Measurements from ENCODE around the gene FBN3. TPM values are rescaled to one million over a fixed set of nuclear protein-coding genes. Genes with fewer than 3 reads are reported as not detected.

FBN3 gene
- total and polyA plus RNA-seq, 2 experiments from 2014 or later: 5.6 to 15.1 TPM

DNA sequence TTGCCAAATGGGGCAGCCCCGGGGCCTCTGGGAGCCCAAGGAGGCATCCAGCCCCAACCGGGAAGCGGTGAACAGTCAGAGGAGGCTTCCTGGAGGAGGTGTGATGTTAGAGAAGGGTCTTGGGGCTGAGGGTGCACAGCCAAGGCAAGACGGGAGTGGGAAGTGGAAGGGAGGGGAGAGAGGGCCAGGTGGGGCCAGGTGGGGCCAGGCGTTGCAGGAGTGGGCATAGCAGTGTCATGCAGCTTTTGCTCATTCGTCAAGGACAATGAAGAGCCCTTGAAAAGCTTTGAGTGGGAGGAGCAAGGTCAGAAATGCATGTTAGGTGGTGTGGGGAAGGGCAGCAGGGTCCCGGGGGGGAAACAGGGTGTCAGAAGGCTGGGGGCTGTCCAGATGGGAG, 1.8 kb downstream of the FBN3 start:
- TF ChIP-seq, protein P1, sequence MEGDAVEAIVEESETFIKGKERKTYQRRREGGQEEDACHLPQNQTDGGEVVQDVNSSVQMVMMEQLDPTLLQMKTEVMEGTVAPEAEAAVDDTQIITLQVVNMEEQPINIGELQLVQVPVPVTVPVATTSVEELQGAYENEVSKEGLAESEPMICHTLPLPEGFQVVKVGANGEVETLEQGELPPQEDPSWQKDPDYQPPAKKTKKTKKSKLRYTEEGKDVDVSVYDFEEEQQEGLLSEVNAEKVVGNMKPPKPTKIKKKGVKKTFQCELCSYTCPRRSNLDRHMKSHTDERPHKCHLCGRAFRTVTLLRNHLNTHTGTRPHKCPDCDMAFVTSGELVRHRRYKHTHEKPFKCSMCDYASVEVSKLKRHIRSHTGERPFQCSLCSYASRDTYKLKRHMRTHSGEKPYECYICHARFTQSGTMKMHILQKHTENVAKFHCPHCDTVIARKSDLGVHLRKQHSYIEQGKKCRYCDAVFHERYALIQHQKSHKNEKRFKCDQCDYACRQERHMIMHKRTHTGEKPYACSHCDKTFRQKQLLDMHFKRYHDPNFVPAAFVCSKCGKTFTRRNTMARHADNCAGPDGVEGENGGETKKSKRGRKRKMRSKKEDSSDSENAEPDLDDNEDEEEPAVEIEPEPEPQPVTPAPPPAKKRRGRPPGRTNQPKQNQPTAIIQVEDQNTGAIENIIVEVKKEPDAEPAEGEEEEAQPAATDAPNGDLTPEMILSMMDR (IDR thresholded peaks at IDR 0.05; ENCODE audit: low read depth, low read length): no peak
- H3K4me1 ChIP-seq (ENCODE audit: low read depth): no peaks in the 10 kb centered on the region
- no peaks in the 10 kb centered on the region for H3K27me3 ChIP-seq
- H3K9me3 ChIP-seq (ENCODE audit: low read depth): no peaks in the 10 kb centered on the region
- H3K36me3 ChIP-seq: no peaks in the 10 kb centered on the region
- no peak overlapping the region for H3K4me3 ChIP-seq
- no peak for DNase-seq (ENCODE audit: low read depth in 1 of 2, low spot score in 1 of 2)
- no peak overlapping the region for H3K27ac ChIP-seq

DNA sequence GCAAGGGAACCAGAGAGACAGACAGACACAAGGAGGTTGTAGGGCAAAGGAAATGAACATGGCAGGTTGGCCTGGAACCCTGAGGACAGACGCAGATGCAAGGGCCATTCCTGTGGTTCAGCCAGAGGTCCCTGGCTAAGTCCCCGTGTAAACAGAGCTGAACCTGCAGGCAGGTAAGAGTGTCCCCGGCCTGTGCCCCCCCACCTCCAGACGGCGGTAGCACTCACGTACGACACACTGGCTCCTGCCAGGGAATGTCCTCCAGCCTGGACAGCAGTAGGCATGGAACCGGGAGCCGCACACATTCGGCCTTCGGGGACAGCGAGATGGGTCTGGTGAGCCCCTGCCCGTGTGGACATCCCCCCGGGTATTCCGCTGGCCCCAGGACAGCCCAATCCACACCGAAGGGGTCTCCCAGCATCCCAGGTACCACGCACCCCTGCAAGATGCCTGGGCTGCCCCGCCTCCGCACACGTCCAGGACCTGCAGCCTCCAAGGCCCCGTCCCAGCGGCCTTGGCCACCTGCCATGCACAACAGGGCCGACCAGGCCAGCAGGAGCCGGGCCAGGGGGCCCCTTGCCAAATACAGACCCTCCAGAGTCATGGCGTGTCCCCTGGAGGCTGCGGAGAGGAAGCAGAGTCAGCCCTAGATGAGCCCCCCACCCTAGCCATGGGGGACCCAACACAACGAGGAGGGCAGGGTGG, 2.4 kb downstream of the FBN3 start:
- Histone ChIP-seq H3K36me3 (no peaks in the 10 kb centered on the region), H3K4me1 (ENCODE audit: low read depth) (no peaks in the 10 kb centered on the region), H3K9me3 (ENCODE audit: low read depth) (no peaks in the 10 kb centered on the region), H3K4me3 (no peak overlapping the region), H3K27ac (no peak overlapping the region), H3K27me3 (no peaks in the 10 kb centered on the region)
- TF ChIP-seq, protein P1 (IDR thresholded peaks at IDR 0.05; ENCODE audit: low read depth, low read length): no peak
- no peak for DNase-seq (ENCODE audit: low read depth in 1 of 2, low spot score in 1 of 2)

DNA sequence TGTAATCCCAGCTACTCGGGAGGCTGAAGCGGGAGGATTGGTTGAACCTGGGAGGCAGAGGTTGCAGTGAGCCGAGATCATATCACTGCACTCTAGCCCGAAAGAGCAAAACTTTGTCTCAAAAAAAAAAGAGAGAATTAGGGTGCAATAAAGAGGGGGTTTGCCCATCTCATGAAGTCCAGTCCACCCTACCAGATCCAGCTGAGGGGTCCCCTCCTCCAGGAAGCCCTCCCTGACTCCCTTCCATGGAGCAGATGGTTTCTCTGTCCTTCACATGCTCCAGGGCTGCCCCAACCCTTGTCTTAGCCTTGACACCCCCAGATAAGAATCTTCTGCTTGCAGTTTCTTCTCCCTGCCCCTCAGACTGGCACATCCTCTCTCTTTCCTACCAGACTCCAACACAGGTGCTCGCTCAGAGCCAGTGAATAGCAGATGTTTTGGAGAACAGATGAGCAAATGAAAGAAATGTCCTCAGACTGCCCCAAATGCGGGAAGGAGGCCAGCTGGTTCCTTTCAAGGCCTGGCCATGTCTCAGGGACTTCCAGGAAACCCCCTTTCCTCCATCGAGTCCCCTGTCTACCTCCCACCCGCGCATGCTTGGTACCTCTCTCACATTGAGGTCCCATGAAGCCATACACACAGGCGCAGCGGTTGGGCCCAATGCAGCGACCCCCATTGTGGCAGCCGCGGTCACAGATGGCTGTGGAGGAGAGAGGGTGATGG, 5.0 kb downstream of the FBN3 start:
- no peak overlapping the region for H3K4me3 ChIP-seq
- no peaks in the 10 kb centered on the region for H3K9me3 ChIP-seq (ENCODE audit: low read depth)
- DNase-seq (ENCODE audit: low read depth in 1 of 2, low spot score in 1 of 2): no peak
- H3K27me3 ChIP-seq: no peaks in the 10 kb centered on the region
- H3K4me1 ChIP-seq (ENCODE audit: low read depth): no peaks in the 10 kb centered on the region
- no peaks in the 10 kb centered on the region for H3K36me3 ChIP-seq
- TF ChIP-seq, protein P1 (IDR thresholded peaks at IDR 0.05; ENCODE audit: low read depth, low read length): no peak
- no peak overlapping the region for H3K27ac ChIP-seq

DNA sequence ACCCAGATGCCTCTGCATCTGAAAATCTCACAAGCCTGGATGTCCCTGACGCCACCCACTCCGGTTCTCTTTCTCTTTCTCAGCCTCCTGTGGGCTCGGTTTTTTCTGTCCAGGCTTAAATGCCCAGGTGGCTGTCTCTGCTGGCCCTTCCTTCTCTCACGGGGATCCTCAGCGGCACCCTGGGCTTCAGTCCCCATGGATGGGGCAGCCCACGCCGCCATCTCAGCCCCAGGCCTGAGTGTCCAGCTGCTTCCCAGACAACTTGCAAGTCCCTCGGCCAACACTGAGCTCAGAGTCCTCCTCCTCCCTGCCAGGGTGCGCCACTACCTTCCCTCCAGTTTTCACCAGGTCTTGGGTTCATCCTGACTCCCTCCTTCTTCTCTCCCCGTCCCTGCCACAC, 6.4 kb downstream of the FBN3 start:
- H3K4me1 ChIP-seq (ENCODE audit: low read depth): no peaks in the 10 kb centered on the region
- H3K27ac ChIP-seq: no peak overlapping the region
- H3K9me3 ChIP-seq (ENCODE audit: low read depth): no peaks in the 10 kb centered on the region
- H3K27me3 ChIP-seq: no peaks in the 10 kb centered on the region
- no peak overlapping the region for H3K4me3 ChIP-seq
- TF ChIP-seq, protein P1 (IDR thresholded peaks at IDR 0.05; ENCODE audit: low read depth, low read length): no peak
- no peaks in the 10 kb centered on the region for H3K36me3 ChIP-seq
- no peak for DNase-seq (ENCODE audit: low read depth in 1 of 2, low spot score in 1 of 2)

DNA sequence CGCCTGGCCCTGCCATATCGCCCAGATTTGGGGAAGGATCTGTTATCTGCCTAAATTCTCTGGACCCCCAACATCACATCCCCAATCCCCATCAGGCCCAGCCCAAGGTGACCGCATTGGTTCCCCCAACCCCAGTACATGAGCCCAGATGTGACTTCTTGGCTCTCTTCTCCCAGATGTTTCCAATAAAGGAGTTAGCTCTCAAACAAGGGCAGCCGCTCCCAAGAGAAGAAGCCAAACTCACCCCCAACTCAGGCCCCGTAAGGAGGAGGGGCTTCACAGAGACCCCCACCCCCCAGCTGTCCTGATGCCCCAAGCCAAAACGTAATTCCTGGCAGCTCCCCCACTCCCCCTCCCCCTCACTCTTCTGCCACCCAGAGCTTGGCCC, 6.9 kb downstream of the FBN3 start:
- TF ChIP-seq, protein P1 (IDR thresholded peaks at IDR 0.05; ENCODE audit: low read depth, low read length): no peak
- DNase-seq (ENCODE audit: low read depth in 1 of 2, low spot score in 1 of 2): no peak

More for the DNA sequence above, 6.9 kb downstream of the FBN3 start:
- Histone ChIP-seq H3K27ac (no peak overlapping the region), H3K27me3 (no peaks in the 10 kb centered on the region), H3K36me3 (no peaks in the 10 kb centered on the region), H3K4me3 (no peak overlapping the region), H3K4me1 (ENCODE audit: low read depth) (no peaks in the 10 kb centered on the region), H3K9me3 (ENCODE audit: low read depth) (no peaks in the 10 kb centered on the region)

Measured in cardiac muscle cell (in vitro differentiated cells and primary cell).